SK-N-SH (cell line): ENCODE measurements around the gene RNF169. TPM values are rescaled to one million over a fixed set of nuclear protein-coding genes. Genes with fewer than 3 reads are reported as not detected.

Experiments used
- CTCF ChIA-PET: fragments of 300-600, 350-600 bp; formaldehyde crosslinking; extraction: SDS; loops from one replicate; lab custom pipeline; 2021; lab: Yijun Ruan, JAX
- POLR2A ChIA-PET: fragments of 350-600 bp; sonication (Branson Sonifier 250); formaldehyde crosslinking; extraction: SDS; loops from one replicate; lab custom pipeline; 2020; ENCODE audit warnings: antibody characterized with exemption, inconsistent platforms; lab: Yijun Ruan, JAX
- DNase-seq: peaks from one replicate; pipeline ENCODE4 v3.0.0; 2012
- H2AFZ ChIP-seq: fragments of 200-600 bp; sonication (generic); 2 replicates; pipeline ENCODE4 v1.8.1; 2016; ENCODE audit warnings: antibody characterized with exemption, mild to moderate bottlenecking, low read depth
- H3F3A ChIP-seq: fragments of 200-600 bp; sonication (generic); replicated peaks from 2 replicates; pipeline ENCODE3; 2016; ENCODE audit warnings: antibody characterized with exemption, mild to moderate bottlenecking; ENCODE audit not compliant: insufficient read depth
- H3K27ac ChIP-seq, 2 experiments: fragments of 200-500 bp in 1 of 2; fragments of 200-600 bp in 1 of 2; sonication (Bioruptor generic) in 1 of 2; sonication (generic), shearing (Covaris generic) in 1 of 2; 2 replicates each; pipeline versions ENCODE4 v1.5.1 to v1.6.1; 2014 to 2016; ENCODE audit warnings: low read depth in 2 of 2, inconsistent platforms in 1 of 2, low read length in 1 of 2, mild to moderate bottlenecking in 1 of 2, mixed read lengths in 1 of 2
- H3K27me3 ChIP-seq: fragments of 200-600 bp; sonication (generic), shearing (Covaris generic); 2 replicates; pipeline ENCODE4 v1.6.1; 2016; ENCODE audit warnings: mixed run types; ENCODE audit not compliant: insufficient read depth
- H3K36me3 ChIP-seq, 2 experiments: fragments of 200-500 bp in 1 of 2; fragments of 200-600 bp in 1 of 2; sonication (Bioruptor generic) in 1 of 2; sonication (generic) in 1 of 2; replicated peaks in 1 of 2; 2 replicates each; pipeline versions ENCODE3 to v1.5.1; 2014 to 2016; ENCODE audit warnings: low read length in 1 of 2, mild to moderate bottlenecking in 1 of 2; ENCODE audit not compliant: insufficient read depth in 2 of 2, control insufficient read depth in 1 of 2
- H3K4me1 ChIP-seq, 2 experiments: fragments of 200-500 bp in 1 of 2; fragments of 200-600 bp in 1 of 2; sonication (Bioruptor generic) in 1 of 2; sonication (generic), shearing (Covaris generic) in 1 of 2; 2 replicates each; pipeline versions ENCODE4 v1.5.1 to v1.6.1; 2014 to 2016; ENCODE audit warnings: low read depth in 1 of 2, low read length in 1 of 2, mixed run types in 1 of 2; ENCODE audit not compliant: insufficient read depth in 2 of 2, control insufficient read depth in 1 of 2
- H3K4me2 ChIP-seq: fragments of 200-600 bp; sonication (generic), shearing (Covaris generic); 2 replicates; pipeline ENCODE4 v1.6.1; 2017; ENCODE audit warnings: mixed run types
- H3K4me3 ChIP-seq, 2 experiments: fragments of 200-500 bp in 1 of 2; fragments of 200-600 bp in 1 of 2; sonication (Bioruptor generic) in 1 of 2; sonication (generic), shearing (Covaris generic) in 1 of 2; 2 replicates each; pipeline versions ENCODE4 v1.5.1 to v1.8.1; 2014 to 2016; ENCODE audit warnings: low read depth in 2 of 2, inconsistent platforms in 1 of 2, low read length in 1 of 2, mild to moderate bottlenecking in 1 of 2, mixed read lengths in 1 of 2, moderate library complexity in 1 of 2
- H3K79me2 ChIP-seq: fragments of 200-600 bp; sonication (generic); 2 replicates; pipeline ENCODE4 v1.8.1; 2017; ENCODE audit warnings: mild to moderate bottlenecking; ENCODE audit not compliant: insufficient read depth
- H3K9ac ChIP-seq: fragments of 200-600 bp; sonication (generic); 2 replicates; pipeline ENCODE4 v1.6.1; 2017; ENCODE audit warnings: mixed run types
- H3K9me2 ChIP-seq: fragments of 200-600 bp; sonication (generic); 2 replicates; pipeline ENCODE4 v1.6.1; 2017; ENCODE audit warnings: mixed run types
- H3K9me3 ChIP-seq: fragments of 200-600 bp; sonication (generic); 2 replicates; pipeline ENCODE4 v1.6.1; 2017; ENCODE audit warnings: mixed run types, mild to moderate bottlenecking, moderate library complexity
- H4K20me1 ChIP-seq: fragments of 200-600 bp; sonication (generic); 2 replicates; pipeline ENCODE4 v1.6.1; 2017; ENCODE audit warnings: mild to moderate bottlenecking, mixed run types; ENCODE audit not compliant: insufficient read depth
- ELF1 ChIP-seq: IDR thresholded peaks from 2 replicates; pipeline ENCODE4 v1.4.0; 2012
- EP300 ChIP-seq, 2 experiments: IDR thresholded peaks; 2 replicates each; pipeline versions ENCODE4 v1.4.0 to v1.6.1; 2012; ENCODE audit warnings: borderline replicate concordance in 1 of 2, low read depth in 1 of 2, low read length in 1 of 2
- EZH2phosphoT487 ChIP-seq: fragments of 200-600 bp; sonication (generic); IDR thresholded peaks from 2 replicates; pipeline ENCODE4 v1.6.1; 2017; ENCODE audit warnings: low read depth, mixed run types, mild to moderate bottlenecking, antibody characterized with exemption, moderate library complexity, borderline replicate concordance
- FOXJ3 ChIP-seq: sonication (generic); formaldehyde crosslinking; IDR thresholded peaks from 2 replicates; pipeline ENCODE4 v1.5.1; 2020; ENCODE audit warnings: mild to moderate bottlenecking, missing genetic modification reagents
- YY1 ChIP-seq: IDR thresholded peaks from 2 replicates; pipeline ENCODE4 v1.4.0; 2012; ENCODE audit warnings: low read depth, mild to moderate bottlenecking
- WGBS: methylation state at CpG from one replicate; pipeline ENCODE4 v1.1.6; 2017; ENCODE audit warnings: low lambda C conversion rate; 5-methylcytosine and 5-hydroxymethylcytosine counted together
- polyA plus RNA-seq, 3 experiments: library from polyadenylated mRNA; depleted of rRNA; stranded (reverse); fragments of >200 nt; gene quantifications; 2 replicates each; pipeline ENCODE4 v1.2.3, GENCODE V29; 2012
- TF ChIP-seq, protein P1 (sequence below): IDR thresholded peaks from 2 replicates; pipeline ENCODE4 v1.4.0; 2012; ENCODE audit warnings: low read depth, borderline replicate concordance
- TF ChIP-seq, protein P2 (sequence below): IDR thresholded peaks from 2 replicates; pipeline ENCODE4 v1.4.0; 2012; ENCODE audit warnings: low read depth, borderline replicate concordance
- TF ChIP-seq, protein P3 (sequence below): fragments of 150-350 bp; IDR thresholded peaks from 2 replicates; pipeline ENCODE4 v1.6.1; 2017; ENCODE audit warnings: antibody characterized with exemption, low read length, low read depth, borderline replicate concordance

RNF169 gene
- polyA plus RNA-seq, 1 of the 3 experiments (the other 2 are of a cell fraction) = 2.2 TPM

DNA sequence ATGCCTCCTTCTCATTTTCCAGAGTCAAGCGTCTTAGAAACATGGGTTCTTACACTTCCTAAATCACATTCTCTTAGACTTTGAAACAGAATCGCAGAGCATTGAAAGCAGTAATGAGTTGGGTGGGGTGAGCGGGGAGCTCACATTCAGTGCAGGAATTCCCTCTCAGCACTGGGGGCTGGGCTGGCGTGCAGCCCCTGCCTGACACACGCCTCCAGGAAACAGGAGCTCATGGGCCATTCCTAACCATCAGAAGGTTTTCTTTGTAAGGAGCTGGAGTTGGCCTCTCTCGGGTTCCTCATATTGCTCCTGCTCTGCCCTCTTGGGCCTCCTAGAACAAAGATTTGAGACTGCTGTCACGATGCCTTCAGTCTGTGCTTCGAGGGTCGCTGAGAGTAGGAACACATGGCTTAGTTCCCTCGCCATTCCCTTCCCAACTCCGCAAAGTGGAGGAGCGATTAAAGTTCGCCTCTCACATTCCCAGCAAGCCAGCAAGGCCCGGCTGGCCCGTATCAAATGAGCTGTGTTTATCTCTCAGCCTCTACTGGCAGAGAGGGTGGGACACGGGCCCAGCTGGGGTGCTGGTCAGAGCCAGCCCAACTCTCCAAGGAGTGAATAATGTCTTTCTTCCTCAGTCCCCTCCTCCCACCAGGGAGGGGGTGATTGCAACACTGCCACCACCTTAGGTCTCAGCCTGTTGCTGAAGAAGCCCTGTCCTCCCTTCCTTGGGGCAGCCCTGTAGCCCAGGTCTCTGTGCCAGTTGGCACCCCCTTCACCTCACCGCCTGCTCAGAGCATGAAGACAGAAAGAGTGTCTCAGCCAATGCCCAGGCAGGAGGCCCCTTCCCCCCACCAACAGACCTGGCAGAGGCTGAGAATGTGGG, 27.8 kb upstream of the RNF169 start:
- H3K4me1 ChIP-seq = no peaks in the 10 kb centered on the region
- H3K4me2 ChIP-seq = no peak overlapping the region
- H3K27me3 ChIP-seq = no peaks in the 10 kb centered on the region
- H4K20me1 ChIP-seq = no peaks in the 10 kb centered on the region
- H3F3A ChIP-seq = no peaks in the 10 kb centered on the region
- no peak overlapping the region for H3K4me3 ChIP-seq
- H3K27ac ChIP-seq = no peak overlapping the region
- H3K9me2 ChIP-seq = no peaks in the 10 kb centered on the region
- H3K9ac ChIP-seq = no peak overlapping the region
- TF ChIP-seq YY1 (no peak), ELF1 (no peak)
- TF ChIP-seq, protein P1, sequence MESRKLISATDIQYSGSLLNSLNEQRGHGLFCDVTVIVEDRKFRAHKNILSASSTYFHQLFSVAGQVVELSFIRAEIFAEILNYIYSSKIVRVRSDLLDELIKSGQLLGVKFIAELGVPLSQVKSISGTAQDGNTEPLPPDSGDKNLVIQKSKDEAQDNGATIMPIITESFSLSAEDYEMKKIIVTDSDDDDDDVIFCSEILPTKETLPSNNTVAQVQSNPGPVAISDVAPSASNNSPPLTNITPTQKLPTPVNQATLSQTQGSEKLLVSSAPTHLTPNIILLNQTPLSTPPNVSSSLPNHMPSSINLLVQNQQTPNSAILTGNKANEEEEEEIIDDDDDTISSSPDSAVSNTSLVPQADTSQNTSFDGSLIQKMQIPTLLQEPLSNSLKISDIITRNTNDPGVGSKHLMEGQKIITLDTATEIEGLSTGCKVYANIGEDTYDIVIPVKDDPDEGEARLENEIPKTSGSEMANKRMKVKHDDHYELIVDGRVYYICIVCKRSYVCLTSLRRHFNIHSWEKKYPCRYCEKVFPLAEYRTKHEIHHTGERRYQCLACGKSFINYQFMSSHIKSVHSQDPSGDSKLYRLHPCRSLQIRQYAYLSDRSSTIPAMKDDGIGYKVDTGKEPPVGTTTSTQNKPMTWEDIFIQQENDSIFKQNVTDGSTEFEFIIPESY = no peak
- no peak overlapping the region for H2AFZ ChIP-seq
- no peaks in the 10 kb centered on the region for H3K79me2 ChIP-seq
- H3K36me3 ChIP-seq = no peaks in the 10 kb centered on the region
- CTCF ChIA-PET = interaction anchor here (0.6 to 2.5 kb wide), 6 partner anchors 10 to 1759 kb away, joined by 3 to 10 read pairs (median 3); no protein-coding TSS in a partner anchor
- DNase-seq = no peak
- POLR2A ChIA-PET = no interaction called here
- WGBS = 83% methylated on average over 17 of the region's 17 CpGs
- no peaks in the 10 kb centered on the region for H3K9me3 ChIP-seq

DNA sequence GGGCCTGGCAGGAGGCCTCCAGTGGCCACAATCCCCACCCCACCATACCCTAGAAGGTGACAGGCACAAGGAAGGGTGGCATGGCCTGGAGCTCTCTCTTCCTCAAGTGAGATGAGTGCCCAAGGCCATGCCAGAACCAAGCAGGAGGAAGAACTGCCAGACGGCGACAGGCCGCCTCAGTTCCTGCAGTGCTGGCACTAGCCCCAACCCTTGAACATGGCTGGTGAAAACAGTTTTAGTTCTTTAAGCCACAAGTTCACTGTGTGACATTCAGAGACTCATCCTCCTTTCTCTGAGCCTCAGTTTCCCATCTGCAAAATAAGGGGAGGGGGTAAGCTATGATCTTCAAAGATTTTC, 27.2 kb upstream of the RNF169 start:
- Histone ChIP-seq H3K27ac (no peak overlapping the region), H3F3A (no peaks in the 10 kb centered on the region), H4K20me1 (no peaks in the 10 kb centered on the region), H3K36me3 (no peaks in the 10 kb centered on the region), H3K9me3 (no peaks in the 10 kb centered on the region), H3K79me2 (no peaks in the 10 kb centered on the region), H3K9me2 (no peaks in the 10 kb centered on the region), H3K4me1 (no peaks in the 10 kb centered on the region; a peak in 1 of 4 replicates), H2AFZ (no peak overlapping the region), H3K4me2 (no peak overlapping the region), H3K27me3 (no peaks in the 10 kb centered on the region), H3K9ac (no peak overlapping the region), H3K4me3 (no peak overlapping the region)
- WGBS = 95% methylated on average over 3 of the region's 3 CpGs
- CTCF ChIA-PET = interaction anchor here (0.6 to 2.5 kb wide), 5 partner anchors 11 to 341 kb away, joined by 3 to 10 read pairs (median 3); no protein-coding TSS in a partner anchor
- TF ChIP-seq YY1 (no peak), FOXJ3 (CRISPR knock-in tag) (no peak), EP300 (IDR thresholded peaks at IDR 0.05; ENCODE audit: borderline replicate concordance in 1 of 2, low read depth in 1 of 2, low read length in 1 of 2) (no peak)
- TF ChIP-seq, protein P2, sequence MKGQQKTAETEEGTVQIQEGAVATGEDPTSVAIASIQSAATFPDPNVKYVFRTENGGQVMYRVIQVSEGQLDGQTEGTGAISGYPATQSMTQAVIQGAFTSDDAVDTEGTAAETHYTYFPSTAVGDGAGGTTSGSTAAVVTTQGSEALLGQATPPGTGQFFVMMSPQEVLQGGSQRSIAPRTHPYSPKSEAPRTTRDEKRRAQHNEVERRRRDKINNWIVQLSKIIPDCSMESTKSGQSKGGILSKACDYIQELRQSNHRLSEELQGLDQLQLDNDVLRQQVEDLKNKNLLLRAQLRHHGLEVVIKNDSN = no peak
- DNase-seq = no peak
- POLR2A ChIA-PET = no interaction called here

DNA sequence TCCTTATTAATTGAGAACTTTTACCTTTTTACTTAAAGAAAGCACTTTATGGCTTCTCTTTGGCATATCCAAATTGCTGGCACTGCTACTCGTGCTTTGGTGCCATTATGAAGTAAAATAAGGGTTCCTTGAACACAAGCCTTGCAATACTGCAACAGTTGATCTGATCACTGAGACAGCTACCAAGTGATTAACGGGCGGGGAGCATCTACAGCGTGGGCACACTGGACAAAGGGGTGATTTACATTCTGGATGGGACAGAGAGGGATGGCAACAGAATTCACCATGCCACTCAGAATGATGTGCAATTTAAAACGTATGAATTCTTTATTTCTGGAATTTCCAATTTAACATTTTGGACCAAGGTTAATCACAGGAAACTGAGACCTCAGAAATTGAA, 25.1 kb upstream of the RNF169 start:
- H3K27me3 ChIP-seq = no peaks in the 10 kb centered on the region
- no peak overlapping the region for H3K4me3 ChIP-seq
- H3K9me3 ChIP-seq = no peaks in the 10 kb centered on the region
- WGBS = 71% methylated on average over 5 of the region's 5 CpGs
- no peaks in the 10 kb centered on the region for H3K9me2 ChIP-seq
- no peaks in the 10 kb centered on the region for H4K20me1 ChIP-seq
- no peak overlapping the region for H2AFZ ChIP-seq
- no peak overlapping the region for H3K4me2 ChIP-seq
- no peaks in the 10 kb centered on the region for H3F3A ChIP-seq
- H3K36me3 ChIP-seq = no peaks in the 10 kb centered on the region
- no peak for DNase-seq
- TF ChIP-seq, protein P3, sequence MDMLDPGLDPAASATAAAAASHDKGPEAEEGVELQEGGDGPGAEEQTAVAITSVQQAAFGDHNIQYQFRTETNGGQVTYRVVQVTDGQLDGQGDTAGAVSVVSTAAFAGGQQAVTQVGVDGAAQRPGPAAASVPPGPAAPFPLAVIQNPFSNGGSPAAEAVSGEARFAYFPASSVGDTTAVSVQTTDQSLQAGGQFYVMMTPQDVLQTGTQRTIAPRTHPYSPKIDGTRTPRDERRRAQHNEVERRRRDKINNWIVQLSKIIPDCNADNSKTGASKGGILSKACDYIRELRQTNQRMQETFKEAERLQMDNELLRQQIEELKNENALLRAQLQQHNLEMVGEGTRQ = no peak
- TF ChIP-seq EZH2phosphoT487 = no peak
- H3K27ac ChIP-seq = no peak overlapping the region
- H3K9ac ChIP-seq = no peak overlapping the region
- no peaks in the 10 kb centered on the region; a peak in 1 of 4 replicates for H3K4me1 ChIP-seq
- ChIA-PET CTCF (interaction anchor here (8.0 kb wide), 1 partner anchor 18 kb away, joined by 243 read pairs; no protein-coding TSS in a partner anchor), POLR2A (no interaction called here)
- H3K79me2 ChIP-seq = no peaks in the 10 kb centered on the region
